Activated CD4-positive, alpha-beta memory T cell treated with anti-CD3 and anti-CD28 coated beads for 36 hours (primary cell): ENCODE data around the gene CELF2. TPM values are rescaled to one million over a fixed set of nuclear protein-coding genes. Genes with fewer than 3 reads are reported as not detected.

Experiments used
- CTCF ChIA-PET: fragments of 350-600 bp; sonication (Branson Sonifier 250); formaldehyde crosslinking; loops from one replicate; lab custom pipeline; 2021; ENCODE audit warnings: antibody characterized with exemption, inconsistent platforms; lab: Charles Lee
- POLR2A ChIA-PET: fragments of 350-600 bp; sonication (Branson Sonifier 250); formaldehyde crosslinking; loops from one replicate; lab custom pipeline; 2021; ENCODE audit warnings: antibody characterized with exemption; lab: Charles Lee
- DNase-seq: peaks from one replicate; pipeline ENCODE4 v3.0.0-alpha.2; 2020
- H3K27ac Mint-ChIP-seq: one replicate; pipeline ENCODE4 v1.8.0; 2021; ENCODE audit warnings: mixed read lengths
- H3K27me3 Mint-ChIP-seq: one replicate; pipeline ENCODE4 v1.8.0; 2021; ENCODE audit warnings: mixed read lengths
- H3K36me3 Mint-ChIP-seq: one replicate; pipeline ENCODE4 v1.8.0; 2021; ENCODE audit warnings: mixed read lengths
- H3K4me1 Mint-ChIP-seq: one replicate; pipeline ENCODE4 v1.8.0; 2021; ENCODE audit warnings: low read depth, mixed read lengths
- H3K4me3 Mint-ChIP-seq: one replicate; pipeline ENCODE4 v1.8.0; 2021; ENCODE audit warnings: mild to moderate bottlenecking, mixed read lengths
- H3K9me3 Mint-ChIP-seq: one replicate; pipeline ENCODE4 v1.8.0; 2021; ENCODE audit warnings: mixed read lengths
- intact Hi-C: fragments of 100-400 bp; cut with micrococcal nuclease; formaldehyde crosslinking; loops from one replicate; pipeline ENCODE4 v1.15.1; 2023
- total RNA-seq, 2 experiments: library from RNA; stranded (reverse); gene quantifications; one replicate each; pipeline ENCODE4 v1.2.3, GENCODE V29; 2021

Gene CELF2
- total RNA-seq, 2 experiments from 2014 or later = 109 to 113 TPM

DNA sequence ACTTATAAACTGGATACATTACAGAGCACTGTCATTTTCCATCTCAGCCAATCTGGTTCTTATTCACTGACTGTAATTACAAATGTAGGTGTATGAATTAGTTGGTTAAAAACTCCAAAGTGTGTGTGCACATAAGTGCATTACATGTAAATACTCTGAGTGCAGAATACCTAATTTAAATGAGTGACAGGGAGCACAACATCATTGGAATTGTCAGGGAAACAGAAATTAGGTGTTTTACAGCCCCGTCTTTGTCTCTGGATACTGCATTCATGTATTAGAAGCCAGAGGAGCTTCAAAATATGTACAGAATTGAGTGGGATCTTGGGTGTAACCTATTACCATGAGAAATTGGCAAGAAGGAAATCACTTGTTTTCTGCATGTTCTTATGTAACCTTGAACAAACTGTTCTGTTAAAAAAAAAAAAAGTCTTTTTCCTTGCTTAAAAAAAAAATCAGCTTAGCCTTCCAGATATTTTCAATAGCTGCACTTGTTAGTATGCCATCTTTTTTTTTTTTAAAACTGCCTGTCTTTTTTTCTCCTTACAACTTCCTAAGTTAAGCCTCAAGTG, 31.1 kb downstream of the CELF2 start:
- no peaks in the 10 kb centered on the region for H3K9me3 Mint-ChIP-seq
- H3K27ac Mint-ChIP-seq = no peak overlapping the region
- ChIA-PET POLR2A (interaction anchor here (0.6 kb wide), 1 partner anchor 25 kb away, joined by 4 read pairs; no protein-coding TSS in a partner anchor), CTCF (interaction anchor here (0.6 kb wide), 1 partner anchor 860 kb away, joined by 5 read pairs; no protein-coding TSS in a partner anchor)
- DNase-seq = no peak
- intact Hi-C loops = no loop called here
- H3K4me3 Mint-ChIP-seq = no peak overlapping the region
- no peaks in the 10 kb centered on the region for H3K4me1 Mint-ChIP-seq
- H3K27me3 Mint-ChIP-seq = peaks cover 15% of the 10 kb centered on the region
- no peaks in the 10 kb centered on the region for H3K36me3 Mint-ChIP-seq

DNA sequence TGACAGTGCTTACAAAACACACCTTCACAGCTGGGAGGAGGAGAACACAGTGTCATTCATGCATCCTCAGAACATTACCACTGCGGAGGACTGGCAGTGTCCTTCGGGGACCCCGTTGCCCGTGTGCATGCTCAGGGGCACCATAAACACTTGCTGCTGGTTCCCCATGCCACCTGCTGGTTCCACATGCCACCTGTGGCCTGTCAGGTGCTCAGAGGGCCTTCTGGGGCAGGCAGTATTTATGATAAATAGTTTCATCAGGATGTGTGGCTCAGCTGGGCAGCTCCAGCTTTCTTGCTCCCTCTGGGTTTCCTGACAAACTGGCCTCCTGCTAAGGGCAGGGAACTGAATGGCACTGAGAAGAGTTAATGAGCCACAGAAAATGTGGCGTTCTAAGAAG, 32.1 kb downstream of the CELF2 start:
- ChIA-PET POLR2A (no interaction called here), CTCF (no interaction called here)
- Mint-ChIP-seq H3K9me3 (no peaks in the 10 kb centered on the region), H3K27me3 (peaks cover 12% of the 10 kb centered on the region), H3K4me3 (no peak overlapping the region), H3K4me1 (no peaks in the 10 kb centered on the region), H3K36me3 (no peaks in the 10 kb centered on the region), H3K27ac (no peak overlapping the region)
- intact Hi-C loops = no loop called here
- no peak for DNase-seq

DNA sequence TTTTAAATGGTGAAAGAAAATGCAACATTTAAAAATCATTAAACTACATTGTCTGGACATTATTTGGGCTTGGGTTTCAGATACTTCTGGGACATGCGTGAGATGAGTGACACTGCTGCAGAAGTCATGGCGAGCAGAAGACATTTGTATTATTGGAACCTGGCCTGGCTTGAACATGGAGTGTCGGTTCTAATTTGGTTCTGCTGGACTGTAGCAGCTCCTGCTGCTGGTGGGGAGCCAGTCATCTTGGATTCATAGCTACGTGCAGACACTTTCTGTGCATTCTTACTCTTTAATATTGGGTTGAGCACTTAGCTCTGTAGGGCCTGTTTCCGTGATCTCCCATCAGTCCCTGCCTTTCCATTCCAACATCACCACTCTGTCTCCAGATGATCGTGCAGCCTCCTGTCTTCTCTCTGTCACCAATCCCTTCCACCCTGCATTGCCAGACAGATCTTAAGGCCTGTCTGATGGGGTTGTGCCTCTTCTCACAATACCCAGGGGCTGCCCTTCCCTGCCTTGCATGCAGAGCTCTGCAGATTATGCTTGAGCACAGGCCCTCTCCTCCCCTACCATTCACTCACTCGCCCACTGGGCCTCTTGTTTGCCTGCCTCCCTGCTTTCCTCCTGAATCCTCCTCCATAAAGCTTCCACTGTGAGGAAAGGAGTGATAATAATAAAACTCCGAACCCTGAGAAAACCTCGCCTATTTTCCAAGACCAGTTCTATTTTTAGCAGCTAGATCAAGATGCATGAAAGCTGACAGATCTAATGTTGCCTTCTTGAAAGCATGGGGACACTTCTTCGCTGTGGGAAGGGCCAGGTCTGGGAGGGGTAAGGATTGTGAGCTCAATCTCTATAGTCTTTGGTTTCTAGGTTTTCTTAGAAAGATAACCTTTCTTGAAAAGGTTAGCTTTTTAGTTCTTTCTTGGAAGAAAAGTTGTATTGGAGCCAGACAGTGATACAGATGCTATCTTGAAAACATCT, 32.9 kb downstream of the CELF2 start:
- CTCF ChIA-PET = interaction anchor here (0.9 kb wide), 1 partner anchor 16 kb away, joined by 3 read pairs; no protein-coding TSS in a partner anchor
- no peaks in the 10 kb centered on the region for H3K4me1 Mint-ChIP-seq
- POLR2A ChIA-PET = no interaction called here

DNA sequence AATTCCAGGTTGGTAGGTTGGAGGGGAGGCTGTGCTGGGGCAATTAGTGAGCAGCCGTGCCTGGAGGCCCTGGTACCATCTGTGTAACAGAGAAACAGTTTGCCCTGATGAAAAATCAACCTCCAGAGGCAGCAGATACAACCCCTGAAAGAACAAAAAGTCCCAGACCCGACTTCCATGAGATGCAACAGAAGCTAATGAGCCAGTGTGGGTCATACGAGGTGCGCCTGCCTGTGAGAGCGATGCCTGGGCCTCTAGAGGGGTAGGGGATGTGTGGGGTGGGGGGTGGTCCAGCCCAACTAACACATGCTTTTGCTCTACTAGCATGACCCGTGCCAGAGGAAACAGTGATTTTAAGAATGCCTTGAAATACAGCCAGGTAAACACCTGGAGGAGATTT, 39.3 kb downstream of the CELF2 start:
- intact Hi-C loops = no loop called here
- Mint-ChIP-seq H3K36me3 (no peaks in the 10 kb centered on the region), H3K4me1 (no peaks in the 10 kb centered on the region), H3K4me3 (no peak overlapping the region), H3K27ac (no peak overlapping the region), H3K27me3 (peaks cover 4% of the 10 kb centered on the region), H3K9me3 (no peaks in the 10 kb centered on the region)
- ChIA-PET POLR2A (no interaction called here), CTCF (no interaction called here)
- DNase-seq = no peak

More for the DNA sequence above, 32.9 kb downstream of the CELF2 start:
- Mint-ChIP-seq H3K36me3 (no peaks in the 10 kb centered on the region), H3K9me3 (no peaks in the 10 kb centered on the region), H3K27ac (no peak overlapping the region), H3K4me3 (no peak overlapping the region), H3K27me3 (peaks cover 11% of the 10 kb centered on the region)
- intact Hi-C loops = no loop called here
- no peak for DNase-seq

DNA sequence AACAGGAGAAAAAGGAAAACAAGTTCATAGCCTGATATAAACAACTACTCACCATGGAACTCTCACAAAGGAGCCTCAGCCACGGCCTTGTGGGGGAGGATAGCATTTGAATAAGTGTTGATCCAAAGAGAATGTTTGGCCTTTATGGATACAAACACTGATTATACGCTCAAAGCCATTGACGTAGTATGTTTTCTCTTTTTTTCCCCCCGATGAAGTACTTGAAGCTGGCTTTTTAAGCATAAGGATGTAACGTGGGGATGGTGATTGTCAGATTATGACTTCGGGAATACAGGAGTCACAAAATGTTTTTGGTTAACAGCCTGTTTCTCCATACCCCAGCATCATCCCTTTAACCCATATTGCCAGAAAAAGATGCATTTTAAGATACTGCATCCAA, 39.8 kb downstream of the CELF2 start:
- H3K36me3 Mint-ChIP-seq = no peaks in the 10 kb centered on the region
- H3K9me3 Mint-ChIP-seq = no peaks in the 10 kb centered on the region
- POLR2A ChIA-PET = no interaction called here
- H3K27me3 Mint-ChIP-seq = peaks cover 4% of the 10 kb centered on the region
- H3K27ac Mint-ChIP-seq = no peak overlapping the region
- intact Hi-C loops = no loop called here
- no peak overlapping the region for H3K4me3 Mint-ChIP-seq
- no peak for DNase-seq
- CTCF ChIA-PET = no interaction called here
- no peaks in the 10 kb centered on the region for H3K4me1 Mint-ChIP-seq

DNA sequence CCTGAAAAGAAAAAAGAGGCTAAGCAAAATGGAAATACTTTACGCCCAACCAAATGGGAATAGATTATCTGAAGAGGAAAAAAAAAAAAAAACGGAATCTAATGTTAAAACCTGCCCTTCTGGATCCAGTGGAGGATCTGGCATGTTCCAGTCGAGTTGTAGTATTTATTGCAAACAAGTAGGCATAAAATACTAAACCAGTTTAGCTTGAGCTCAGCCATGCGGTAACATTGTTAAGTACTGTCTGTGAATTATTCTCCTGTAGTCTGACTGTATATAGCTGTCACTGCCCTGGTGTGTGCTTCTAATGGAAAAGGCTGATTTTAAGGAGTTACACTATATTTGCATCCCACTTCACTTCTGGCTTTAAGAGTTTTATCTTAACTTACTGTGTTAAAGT, 40.3 kb downstream of the CELF2 start:
- Mint-ChIP-seq H3K4me1 (no peaks in the 10 kb centered on the region), H3K36me3 (no peaks in the 10 kb centered on the region), H3K27ac (no peak overlapping the region), H3K4me3 (no peak overlapping the region), H3K27me3 (peaks cover 6% of the 10 kb centered on the region), H3K9me3 (no peaks in the 10 kb centered on the region)
- ChIA-PET POLR2A (no interaction called here), CTCF (no interaction called here)
- intact Hi-C loops = no loop called here
- DNase-seq = no peak

DNA sequence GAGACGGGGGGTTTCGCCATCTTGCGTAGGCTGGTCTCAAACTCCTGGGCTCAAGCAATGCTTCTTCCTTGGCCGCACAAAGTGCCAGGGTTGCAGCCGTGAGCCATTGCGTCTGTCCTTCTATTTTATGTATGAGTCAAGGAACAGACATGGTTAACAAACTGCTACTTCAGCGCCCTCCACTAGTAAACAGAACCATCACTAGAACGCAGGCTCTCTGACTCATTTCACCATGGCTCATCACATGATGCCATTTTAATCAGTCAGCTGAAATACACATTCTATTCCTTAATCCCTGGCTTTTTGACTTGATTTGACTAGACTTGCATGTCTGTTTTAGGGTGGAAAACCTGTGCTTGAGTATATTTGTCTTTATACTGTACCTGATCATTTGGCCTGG, 41.3 kb downstream of the CELF2 start:
- Mint-ChIP-seq H3K4me1 (no peaks in the 10 kb centered on the region), H3K36me3 (no peaks in the 10 kb centered on the region), H3K4me3 (no peak overlapping the region), H3K27me3 (peaks cover 6% of the 10 kb centered on the region), H3K9me3 (no peaks in the 10 kb centered on the region), H3K27ac (no peak overlapping the region)
- intact Hi-C loops = no loop called here
- ChIA-PET POLR2A (no interaction called here), CTCF (no interaction called here)
- no peak for DNase-seq

DNA sequence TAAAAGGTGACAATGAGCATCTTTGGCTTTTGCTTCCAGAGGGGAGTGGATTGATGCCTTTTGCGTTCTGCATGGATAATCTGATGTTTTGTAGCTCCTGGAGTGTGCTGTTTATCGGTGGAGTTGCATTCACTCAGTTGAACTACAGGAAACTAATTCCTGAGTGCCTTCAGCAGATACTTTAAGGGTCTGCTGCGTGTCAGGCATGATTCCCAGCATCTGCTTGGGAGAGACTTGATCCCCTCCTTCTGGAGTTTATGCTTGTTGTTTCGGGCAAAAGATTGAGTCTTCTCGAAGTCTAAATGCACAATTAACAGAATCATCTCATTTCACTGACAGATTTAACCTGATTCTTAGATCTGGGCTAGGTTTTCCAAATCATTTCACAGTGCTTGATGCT, 46.2 kb downstream of the CELF2 start:
- Mint-ChIP-seq H3K36me3 (no peaks in the 10 kb centered on the region), H3K9me3 (no peaks in the 10 kb centered on the region), H3K27me3 (peaks cover 4% of the 10 kb centered on the region), H3K27ac (no peak overlapping the region), H3K4me3 (no peak overlapping the region), H3K4me1 (no peaks in the 10 kb centered on the region)
- ChIA-PET CTCF (no interaction called here), POLR2A (no interaction called here)
- intact Hi-C loops = no loop called here
- DNase-seq = no peak

DNA sequence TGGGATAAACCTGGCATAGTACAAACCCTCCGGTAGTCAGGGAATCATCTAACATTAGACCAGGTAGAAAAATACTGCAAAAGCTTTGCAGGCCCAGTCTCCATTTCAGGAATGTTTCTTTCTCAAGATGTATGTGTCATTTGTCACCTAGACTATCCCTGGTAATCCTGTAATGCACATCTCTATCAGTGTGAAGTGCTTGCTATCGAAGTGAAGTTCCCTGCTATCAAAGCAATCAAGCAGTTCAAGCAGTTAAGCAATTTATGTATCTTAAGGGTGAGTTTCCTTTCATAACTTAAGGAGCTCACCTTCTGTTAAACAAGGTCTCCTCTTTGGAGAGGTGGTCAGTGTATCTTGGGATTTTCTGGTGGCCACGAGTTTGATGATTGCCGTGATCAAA, 47.2 kb downstream of the CELF2 start:
- Mint-ChIP-seq H3K4me1 (no peaks in the 10 kb centered on the region), H3K9me3 (no peaks in the 10 kb centered on the region), H3K27me3 (peaks cover 2% of the 10 kb centered on the region), H3K4me3 (no peak overlapping the region), H3K27ac (no peak overlapping the region), H3K36me3 (no peaks in the 10 kb centered on the region)
- ChIA-PET CTCF (no interaction called here), POLR2A (no interaction called here)
- intact Hi-C loops = no loop called here
- no peak for DNase-seq

DNA sequence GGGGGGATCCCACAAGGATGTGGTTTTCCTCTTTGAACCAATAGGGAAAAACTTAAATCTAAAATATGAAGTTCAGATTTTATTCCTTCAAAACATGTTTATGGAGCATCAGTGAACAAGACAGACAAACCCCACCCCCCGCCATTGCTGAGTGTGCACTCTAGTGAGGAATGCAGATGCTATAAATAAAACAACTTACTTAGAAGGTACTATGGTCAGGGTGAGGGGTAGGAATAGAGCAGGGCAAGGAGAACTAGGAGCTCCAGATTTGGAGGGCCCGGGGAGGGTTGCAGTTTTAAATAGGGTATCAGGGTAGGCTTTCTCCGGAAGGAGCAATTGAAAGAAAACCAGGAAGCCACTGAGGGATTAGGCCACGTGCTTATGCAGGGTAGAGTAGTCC, 47.9 kb downstream of the CELF2 start:
- intact Hi-C loops = no loop called here
- no peak overlapping the region for H3K4me3 Mint-ChIP-seq
- peaks cover 6% of the 10 kb centered on the region for H3K27me3 Mint-ChIP-seq
- ChIA-PET POLR2A (no interaction called here), CTCF (interaction anchor here (0.7 kb wide), 1 partner anchor 28 kb away, joined by 5 read pairs; no protein-coding TSS in a partner anchor)
- H3K36me3 Mint-ChIP-seq = no peaks in the 10 kb centered on the region
- DNase-seq = no peak
- no peaks in the 10 kb centered on the region for H3K9me3 Mint-ChIP-seq
- no peak overlapping the region for H3K27ac Mint-ChIP-seq
- H3K4me1 Mint-ChIP-seq = no peaks in the 10 kb centered on the region

DNA sequence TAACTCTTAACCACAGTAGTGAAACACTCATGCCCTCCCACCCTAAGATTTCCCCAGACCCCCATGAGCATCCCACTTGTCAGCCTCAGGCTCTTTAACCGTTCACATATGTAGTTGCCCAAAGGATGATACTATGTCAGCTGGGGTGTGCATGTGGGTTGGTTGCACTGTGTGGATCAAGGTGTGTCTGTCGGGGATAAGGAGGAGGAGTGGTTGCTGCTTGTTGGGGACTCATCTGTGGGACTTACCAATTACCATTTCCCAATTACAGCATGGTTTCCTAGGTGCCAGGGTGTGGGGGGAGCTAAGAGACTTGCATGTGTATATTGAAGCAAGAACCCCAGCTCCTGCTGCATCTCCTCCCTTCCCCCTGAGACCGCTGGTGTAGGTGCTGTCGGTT, 48.8 kb downstream of the CELF2 start:
- no peaks in the 10 kb centered on the region for H3K9me3 Mint-ChIP-seq
- no peak overlapping the region for H3K4me3 Mint-ChIP-seq
- H3K27me3 Mint-ChIP-seq = peaks cover 6% of the 10 kb centered on the region
- intact Hi-C loops = no loop called here
- DNase-seq = no peak
- ChIA-PET POLR2A (no interaction called here), CTCF (interaction anchor here (0.6 kb wide), 1 partner anchor 219 kb away, joined by 3 read pairs; no protein-coding TSS in a partner anchor)
- no peaks in the 10 kb centered on the region for H3K4me1 Mint-ChIP-seq
- no peak overlapping the region for H3K27ac Mint-ChIP-seq
- H3K36me3 Mint-ChIP-seq = no peaks in the 10 kb centered on the region

DNA sequence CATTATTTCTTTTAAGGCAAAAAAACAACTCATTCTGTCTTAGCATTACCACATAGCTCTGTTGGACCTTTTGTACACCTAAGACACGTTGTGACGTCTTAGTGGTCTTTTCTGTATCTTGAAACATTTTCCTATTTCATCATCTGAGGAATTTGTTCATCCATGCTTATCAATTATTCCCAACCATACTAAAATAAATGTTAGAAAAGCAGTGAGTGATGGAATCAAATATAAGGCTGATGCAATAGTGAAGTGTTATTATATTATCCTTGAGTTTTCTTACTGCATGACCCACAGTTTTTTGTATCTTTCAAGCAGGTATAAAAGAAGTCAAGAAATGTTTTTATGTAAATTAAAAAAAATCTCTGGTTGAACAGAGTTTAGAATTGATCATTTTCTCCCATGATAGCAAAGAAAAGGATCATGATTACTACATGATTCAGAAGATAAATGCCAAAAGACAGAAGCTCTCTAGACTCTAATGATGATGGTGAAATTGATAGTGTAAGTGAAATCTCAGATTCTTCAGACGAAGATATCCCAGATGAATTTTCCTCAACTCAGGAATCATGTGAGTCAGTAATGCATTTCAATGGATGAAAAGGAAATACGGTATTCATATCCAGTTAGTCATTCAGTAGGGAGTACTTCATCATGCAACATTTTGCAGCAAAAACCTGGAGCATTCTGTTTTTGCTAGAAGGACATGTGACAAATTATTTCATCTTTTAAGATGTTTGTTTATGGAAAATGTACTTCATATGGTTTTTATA, 51.4 kb downstream of the CELF2 start:
- H3K27me3 Mint-ChIP-seq = peaks cover 5% of the 10 kb centered on the region
- POLR2A ChIA-PET = no interaction called here
- H3K4me1 Mint-ChIP-seq = no peaks in the 10 kb centered on the region
- no peaks in the 10 kb centered on the region for H3K36me3 Mint-ChIP-seq
- no peak for DNase-seq
- CTCF ChIA-PET = no interaction called here
- intact Hi-C loops = no loop called here
- H3K4me3 Mint-ChIP-seq = no peak overlapping the region
- H3K9me3 Mint-ChIP-seq = no peaks in the 10 kb centered on the region
- no peak overlapping the region for H3K27ac Mint-ChIP-seq
